ENCODE data around the gene SIPA1L3. TPM values are rescaled to one million over a fixed set of nuclear protein-coding genes. Genes with fewer than 3 reads are reported as not detected.
A peak's percentile ranks its signal among the peaks of the same experiment; 100 is the strongest.

Gene SIPA1L3
- total RNA-seq, 1 donor from 2014 or later, result 63.2 TPM

- DNase-seq (no peak), ATAC-seq (no peak)
- intact Hi-C loops (cut with DNase I), result no loop called here
- TF ChIP-seq CTCF (IDR thresholded peaks at IDR 0.05), result no peak
- H3K9me3 ChIP-seq, result no peaks in the 10 kb centered on the region
- H3K27me3 ChIP-seq (ENCODE audit: low read depth), result no peaks in the 10 kb centered on the region
- no peaks in the 10 kb centered on the region for H3K36me3 ChIP-seq
- H3K4me1 ChIP-seq, result peaks cover 8% of the 10 kb centered on the region
- no peak overlapping the region for H3K4me3 ChIP-seq
- no peak overlapping the region for H3K27ac ChIP-seq
These were observed 164.6 kb downstream of the SIPA1L3 start for GRCh38 chr19:38071647-38072046.

GRCh38 chr19:38072776-38073750 is 166.1 kb downstream of the SIPA1L3 start:
- Histone ChIP-seq H3K4me1 (peaks cover 8% of the 10 kb centered on the region), H3K9me3 (no peaks in the 10 kb centered on the region), H3K36me3 (no peaks in the 10 kb centered on the region), H3K27ac (no peak overlapping the region), H3K27me3 (ENCODE audit: low read depth) (no peaks in the 10 kb centered on the region), H3K4me3 (no peak overlapping the region)
- peak; percentile 51 for DNase-seq
- intact Hi-C loops (cut with DNase I), result no loop called here
- peak; percentile 55 to 71 for ATAC-seq
- TF ChIP-seq CTCF (IDR thresholded peaks at IDR 0.05), result no peak

GRCh38 chr19:38073841-38074685 is 167.1 kb downstream of the SIPA1L3 start:
- Histone ChIP-seq H3K9me3 (no peaks in the 10 kb centered on the region), H3K36me3 (no peaks in the 10 kb centered on the region), H3K4me1 (peaks cover 8% of the 10 kb centered on the region), H3K4me3 (no peak overlapping the region), H3K27me3 (ENCODE audit: low read depth) (no peaks in the 10 kb centered on the region), H3K27ac (no peak overlapping the region)
- DNase-seq (no peak), ATAC-seq (no peak)
- intact Hi-C loops (cut with DNase I), result no loop called here
- TF ChIP-seq CTCF (IDR thresholded peaks at IDR 0.05), result no peak

- Histone ChIP-seq H3K4me1 (peaks cover 13% of the 10 kb centered on the region), H3K36me3 (peaks cover 3% of the 10 kb centered on the region), H3K27me3 (ENCODE audit: low read depth) (no peaks in the 10 kb centered on the region), H3K9me3 (no peaks in the 10 kb centered on the region), H3K4me3 (no peak overlapping the region), H3K27ac (no peak overlapping the region)
- no peak for DNase-seq
- TF ChIP-seq CTCF (IDR thresholded peaks at IDR 0.05), result no peak
- intact Hi-C loops (cut with DNase I), result no loop called here
- no peak for ATAC-seq
These were observed 169.3 kb downstream of the SIPA1L3 start for GRCh38 chr19:38076337-38076736.

GRCh38 chr19:38078302-38078930 is 171.4 kb downstream of the SIPA1L3 start:
- DNase-seq (no peak), ATAC-seq (no peak)
- Histone ChIP-seq H3K4me3 (no peak overlapping the region), H3K27me3 (ENCODE audit: low read depth) (no peaks in the 10 kb centered on the region), H3K36me3 (peaks cover 24% of the 10 kb centered on the region), H3K27ac (no peak overlapping the region), H3K4me1 (peaks cover 5% of the 10 kb centered on the region), H3K9me3 (no peaks in the 10 kb centered on the region)
- no peak for TF ChIP-seq CTCF (IDR thresholded peaks at IDR 0.05)
- intact Hi-C loops (cut with DNase I), result no loop called here
